Lower leg skin (tissue), 3 donors: ENCODE measurements around the gene COL6A2.

Experiments used
- POLR2A ChIP-seq, 2 donors: fragments of 450-650 bp; IDR thresholded peaks; one replicate each; pipeline ENCODE4 v1.6.1; 2016 to 2017; ENCODE audit warnings: antibody characterized with exemption in 2 of 2, mild to moderate bottlenecking in 1 of 2, moderate library complexity in 1 of 2
- TF ChIP-seq, protein P1 (sequence below), 3 donors: fragments of 450-650 bp; IDR thresholded peaks; one replicate each; pipeline ENCODE4 v1.5.1; 2016; ENCODE audit warnings: antibody characterized with exemption in 3 of 3, mild to moderate bottlenecking in 3 of 3, moderate library complexity in 2 of 3

DNA sequence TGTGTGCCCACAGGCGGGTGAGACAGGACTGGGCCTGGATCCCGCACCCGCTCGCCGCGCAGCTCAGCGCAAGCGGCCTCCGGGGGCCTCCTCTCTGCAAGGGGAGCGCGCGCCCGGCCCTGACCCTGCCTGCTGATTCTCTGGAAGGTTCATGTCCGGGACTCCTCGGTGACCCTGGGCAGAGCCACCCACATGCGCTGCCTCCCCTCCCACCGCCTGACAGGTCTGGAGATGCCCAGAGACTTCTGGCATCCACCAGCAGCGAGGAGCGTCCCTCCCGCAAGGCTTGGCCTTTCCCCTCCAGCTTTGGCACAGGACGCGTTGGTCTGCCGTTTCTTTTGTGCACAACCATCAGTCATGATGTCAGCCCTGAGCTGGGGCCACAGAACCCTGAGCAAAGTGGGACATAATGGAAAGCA, 42.0 kb upstream of the COL6A2 start:
- no peak for TF ChIP-seq POLR2A (IDR thresholded peaks at IDR 0.05)
- TF ChIP-seq, protein P1, sequence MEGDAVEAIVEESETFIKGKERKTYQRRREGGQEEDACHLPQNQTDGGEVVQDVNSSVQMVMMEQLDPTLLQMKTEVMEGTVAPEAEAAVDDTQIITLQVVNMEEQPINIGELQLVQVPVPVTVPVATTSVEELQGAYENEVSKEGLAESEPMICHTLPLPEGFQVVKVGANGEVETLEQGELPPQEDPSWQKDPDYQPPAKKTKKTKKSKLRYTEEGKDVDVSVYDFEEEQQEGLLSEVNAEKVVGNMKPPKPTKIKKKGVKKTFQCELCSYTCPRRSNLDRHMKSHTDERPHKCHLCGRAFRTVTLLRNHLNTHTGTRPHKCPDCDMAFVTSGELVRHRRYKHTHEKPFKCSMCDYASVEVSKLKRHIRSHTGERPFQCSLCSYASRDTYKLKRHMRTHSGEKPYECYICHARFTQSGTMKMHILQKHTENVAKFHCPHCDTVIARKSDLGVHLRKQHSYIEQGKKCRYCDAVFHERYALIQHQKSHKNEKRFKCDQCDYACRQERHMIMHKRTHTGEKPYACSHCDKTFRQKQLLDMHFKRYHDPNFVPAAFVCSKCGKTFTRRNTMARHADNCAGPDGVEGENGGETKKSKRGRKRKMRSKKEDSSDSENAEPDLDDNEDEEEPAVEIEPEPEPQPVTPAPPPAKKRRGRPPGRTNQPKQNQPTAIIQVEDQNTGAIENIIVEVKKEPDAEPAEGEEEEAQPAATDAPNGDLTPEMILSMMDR (IDR thresholded peaks at IDR 0.05) = no peak
